Prostate gland (tissue), 2 donors: ENCODE measurements around the gene DZANK1.

ENCODE experiments used
- CTCF ChIP-seq, 4 experiments: fragments of 200-600 bp in 2 of 4; fragments of 450-650 bp in 2 of 4; sonication (generic) in 2 of 4; IDR thresholded peaks; 1 replicate in 3 of 4; 2 replicates in 1 of 4; pipeline ENCODE4 v1.5.1; 2016 to 2019; ENCODE audit warnings: antibody characterized with exemption in 4 of 4, mild to moderate bottlenecking in 2 of 4, moderate library complexity in 2 of 4
- POLR2AphosphoS5 ChIP-seq: sonication (generic); formaldehyde crosslinking; IDR thresholded peaks from one replicate; pipeline ENCODE4 v1.6.1; 2017; ENCODE audit warnings: antibody characterized with exemption

GRCh38 chr20:18421608-18422007, 45.2 kb downstream of the DZANK1 start:
- TF ChIP-seq CTCF (IDR thresholded peaks at IDR 0.05) (no peak), POLR2AphosphoS5 (no peak)
